GM12801 (cell line): ENCODE results near the gene GCK.

Experiments
- CTCF ChIP-seq: IDR thresholded peaks from one replicate; pipeline ENCODE4 v1.5.1; 2011; ENCODE audit warnings: control low read depth; ENCODE audit not compliant: insufficient read length; ENCODE audit errors: extremely low read depth

Gene GCK

DNA sequence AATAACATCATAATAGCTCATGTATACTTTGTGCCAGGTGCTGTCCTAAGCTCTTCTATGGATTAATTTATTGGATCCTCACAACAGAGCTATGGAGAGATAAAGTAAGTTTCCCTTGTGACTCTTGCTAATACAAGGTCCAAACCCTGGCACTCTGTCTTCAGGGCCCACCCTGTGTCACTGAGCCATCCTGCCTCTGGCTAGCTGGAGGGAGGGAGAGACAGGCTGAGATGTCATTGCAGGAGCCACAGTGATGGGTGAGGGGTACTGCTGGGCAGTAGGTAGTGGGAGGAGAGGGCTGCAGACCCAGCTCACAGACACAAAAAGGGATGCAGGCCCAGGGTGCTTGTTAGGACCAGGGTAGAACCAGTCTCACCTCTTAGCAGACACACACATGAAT lies 16.9 kb downstream of the GCK start:
- TF ChIP-seq CTCF: no peak

- TF ChIP-seq CTCF: no peak
These were observed 21.3 kb downstream of the GCK start for GRCh38 chr7:44167920-44168319.

DNA sequence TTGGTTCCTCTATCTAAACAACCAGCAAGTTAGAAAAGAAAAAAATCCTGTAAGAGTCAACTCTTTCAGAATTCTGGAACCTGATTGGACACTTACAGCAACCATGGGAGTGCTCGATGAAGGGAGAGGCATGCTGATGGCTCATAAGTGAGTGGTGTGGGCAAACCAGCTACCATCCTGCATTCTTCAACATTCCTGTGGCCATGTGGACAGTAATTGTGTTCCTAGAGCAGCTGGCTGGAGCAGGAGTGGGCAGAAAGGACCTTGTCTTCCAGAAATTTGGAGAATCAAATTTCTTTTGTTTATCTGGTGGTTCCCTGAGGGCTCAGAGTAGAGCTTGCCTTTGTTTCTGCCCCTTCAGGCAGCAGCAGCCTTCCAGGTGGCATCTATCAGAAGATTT lies 25.6 kb downstream of the GCK start:
- TF ChIP-seq CTCF: no peak

GRCh38 chr7:44162785-44163395 lies 26.3 kb downstream of the GCK start:
- TF ChIP-seq CTCF: no peak

DNA sequence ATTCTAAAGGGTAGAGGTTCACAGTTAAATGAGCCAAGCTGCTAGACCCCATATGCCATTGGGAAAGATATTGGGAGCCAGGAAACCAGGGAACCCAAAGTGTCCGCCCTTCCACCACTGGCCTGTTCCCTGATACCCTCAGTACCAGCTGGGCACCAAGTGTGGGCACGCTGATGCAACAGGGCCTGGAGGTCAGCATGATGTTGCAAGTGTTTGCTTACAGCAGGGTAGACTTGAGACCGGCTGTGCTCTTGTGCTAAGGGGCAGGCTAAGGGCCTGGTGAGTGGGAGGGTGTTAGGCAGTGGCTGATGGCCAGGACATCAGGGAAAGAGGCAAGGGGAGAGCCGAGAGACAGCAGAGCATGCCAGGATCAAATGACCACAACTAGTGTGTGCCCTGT lies 27.1 kb downstream of the GCK start:
- no peak for TF ChIP-seq CTCF

DNA sequence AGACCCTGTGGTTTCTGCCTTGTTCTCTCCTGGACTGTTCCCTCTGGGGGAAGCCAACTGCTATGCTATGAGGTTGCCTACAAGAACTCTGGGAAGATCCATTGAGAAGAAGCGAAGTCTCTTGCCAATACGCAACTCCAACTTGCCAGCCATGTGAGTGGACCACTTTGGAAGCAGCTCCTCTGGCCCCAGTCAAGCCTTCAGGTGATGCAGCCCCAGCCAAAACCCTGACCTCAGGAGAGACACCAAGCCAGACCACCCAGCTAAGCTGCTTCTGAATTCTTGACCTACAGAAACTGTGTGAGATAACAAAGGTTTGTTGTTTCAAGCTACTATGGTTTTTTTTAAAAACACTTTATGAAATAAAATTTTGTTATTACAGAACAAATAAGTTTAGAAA lies 27.9 kb downstream of the GCK start:
- no peak for TF ChIP-seq CTCF

DNA sequence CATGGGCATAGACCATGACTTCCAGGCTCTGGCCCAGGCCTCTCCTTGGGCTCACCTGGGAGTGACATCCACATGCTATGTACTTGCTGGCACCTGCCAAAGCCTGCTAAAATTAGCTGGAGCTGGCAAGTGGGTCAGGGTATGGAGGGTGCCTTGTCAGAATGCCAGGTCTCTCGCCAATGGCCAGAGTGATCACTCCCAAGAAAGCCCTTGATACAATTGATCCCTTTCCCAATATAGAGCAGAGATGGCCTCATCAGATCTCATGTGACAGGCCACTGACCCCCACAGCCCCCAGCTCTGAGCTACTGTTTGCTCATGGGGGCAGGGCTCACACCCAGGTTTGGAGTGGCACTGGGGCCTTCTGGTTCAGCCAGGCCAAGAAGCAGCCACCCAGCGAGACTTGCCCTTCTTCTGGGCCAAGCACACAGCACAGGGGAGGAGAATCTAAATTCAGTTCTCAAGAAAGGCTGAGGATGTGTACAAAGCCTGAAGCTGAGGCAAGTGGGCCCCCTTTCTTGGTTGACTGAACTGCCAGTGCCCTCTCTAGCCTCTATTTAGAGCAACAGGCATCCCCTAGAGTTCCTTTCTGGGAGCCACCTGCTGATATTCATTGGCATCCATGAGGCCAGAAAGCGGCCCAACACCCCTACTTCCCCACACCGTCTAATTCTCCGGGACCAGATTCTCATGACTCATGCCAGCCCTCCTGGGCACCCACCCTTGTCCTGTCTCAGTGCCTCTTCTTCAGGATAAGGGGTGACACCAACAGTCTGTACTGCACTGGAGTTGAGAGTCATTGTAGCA lies 29.2 kb downstream of the GCK start:
- no peak for TF ChIP-seq CTCF
